Measurements from ENCODE around the gene SPPL3.
"Not testable (repeated sequence)": the region's sequence is repeated elsewhere in the genome, so short reads cannot be mapped to it uniquely, and the experiment has no call there.

The SPPL3 gene

DNA sequence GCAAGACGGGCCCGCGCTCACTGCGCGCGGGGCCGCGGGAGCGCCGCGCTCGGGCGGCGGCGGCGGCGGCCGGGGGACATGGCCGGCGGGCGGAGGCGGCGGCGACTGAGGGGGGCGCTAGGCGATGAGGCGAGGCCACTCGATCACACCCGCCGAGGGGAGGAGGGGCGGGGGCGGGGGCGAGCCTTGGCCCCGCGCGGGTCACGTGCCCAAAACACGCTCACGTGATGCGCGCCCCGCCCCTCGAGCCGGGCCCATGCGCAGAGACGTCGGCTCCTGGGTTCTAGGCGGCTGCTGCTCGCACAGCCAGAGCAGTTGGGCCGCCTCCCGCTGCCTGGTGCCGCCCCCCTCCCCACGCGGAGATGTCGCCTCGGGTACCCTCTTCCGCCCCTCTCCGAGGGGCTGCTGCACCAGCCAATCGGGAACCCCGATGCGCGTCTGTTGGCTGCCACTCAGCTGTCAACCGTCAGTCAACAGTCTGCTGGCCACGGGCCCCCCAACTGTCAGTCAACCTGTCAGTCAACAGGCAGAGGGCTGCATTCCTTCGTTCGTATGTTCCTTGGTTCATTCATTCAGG lies at the start of gene SPPL3:
SPPL3 (minus strand) TSS at position 162 of the 577 bp plus-strand sequence. CDS start 491 bp downstream, outside the sequence.
- no peak within 1 kb of the TSS for H3K27ac ChIP-seq (ENCODE audit: low read length)
- peak within 1 kb of the TSS; percentile 74 for H3K4me3 ChIP-seq (ENCODE audit: low read length)
- H3K27me3 ChIP-seq (ENCODE audit: control insufficient read depth, insufficient read depth, low read length), result no peaks in the 10 kb centered on the region
- peak within 1 kb of the TSS; percentile 63 for H3K9ac ChIP-seq (ENCODE audit: low read length)
- no peaks in the 10 kb centered on the region for H3K36me3 ChIP-seq (ENCODE audit: control insufficient read depth, low read depth, low read length)
- H3K4me1 ChIP-seq (ENCODE audit: control insufficient read depth, low read depth, low read length), result peaks cover 7% of the 10 kb centered on the region
- H3K9me3 ChIP-seq (ENCODE audit: control insufficient read depth, low read depth, low read length), result no peaks in the 10 kb centered on the region

DNA sequence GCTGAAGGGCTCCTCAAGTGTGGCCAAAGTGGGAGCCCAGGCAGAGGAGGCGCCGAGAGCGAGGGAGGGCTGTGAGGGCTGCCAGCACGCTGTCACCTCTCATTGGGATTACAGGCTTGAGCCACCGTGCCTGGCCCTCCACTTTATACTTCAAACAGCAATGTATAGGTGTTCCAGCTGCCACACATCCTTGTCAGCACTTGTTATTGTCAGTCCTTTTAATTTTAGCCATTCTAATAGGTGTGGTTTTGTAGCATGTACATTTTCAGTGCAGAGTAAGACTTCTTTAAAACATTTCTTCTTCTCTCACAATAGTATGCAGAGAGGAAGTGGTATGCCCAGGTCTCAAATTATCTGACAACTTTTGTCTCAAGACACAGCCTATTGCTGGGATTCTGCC lies 46.6 kb upstream of the SPPL3 start:
- H3K4me1 ChIP-seq (ENCODE audit: control insufficient read depth, low read depth, low read length), result no peaks in the 10 kb centered on the region
- H3K9ac ChIP-seq (ENCODE audit: low read length), result no peak overlapping the region
- no peak overlapping the region for H3K4me3 ChIP-seq (ENCODE audit: low read length)
- H3K36me3 ChIP-seq (ENCODE audit: control insufficient read depth, low read depth, low read length), result no peaks in the 10 kb centered on the region
- H3K27me3 ChIP-seq (ENCODE audit: control insufficient read depth, insufficient read depth, low read length), result no peaks in the 10 kb centered on the region
- no peak overlapping the region for H3K27ac ChIP-seq (ENCODE audit: low read length)
- no peaks in the 10 kb centered on the region for H3K9me3 ChIP-seq (ENCODE audit: control insufficient read depth, low read depth, low read length)

DNA sequence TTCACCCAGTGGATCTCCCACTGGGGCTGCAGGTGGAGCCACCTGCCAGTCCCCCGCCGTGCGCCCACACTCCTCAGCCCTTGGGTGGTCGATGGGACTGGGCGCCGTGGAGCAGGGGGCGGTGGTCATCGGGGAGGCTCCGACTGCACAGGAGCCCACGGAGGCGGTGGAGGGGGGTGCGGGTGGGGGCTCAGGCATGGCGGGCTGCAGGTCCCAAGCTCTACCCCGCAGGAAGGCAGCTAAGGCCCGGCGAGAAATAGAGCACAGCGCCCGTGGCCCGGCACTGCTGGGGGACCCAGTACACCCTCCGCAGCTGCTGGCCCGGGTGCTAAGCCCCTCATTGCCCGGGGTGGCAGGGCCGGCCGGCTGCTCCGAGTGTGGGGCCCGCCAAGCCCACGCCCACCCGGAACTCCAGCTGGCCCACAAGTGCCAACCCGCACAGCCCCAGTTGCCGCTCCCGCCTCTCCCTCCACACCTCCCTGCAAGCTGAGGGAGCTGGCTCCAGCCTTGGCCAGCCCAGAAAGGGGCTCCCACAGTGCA lies 46.2 kb upstream of the SPPL3 start:
- H3K27me3 ChIP-seq (ENCODE audit: control insufficient read depth, insufficient read depth, low read length); H3K9me3 ChIP-seq (ENCODE audit: control insufficient read depth, low read depth, low read length); H3K4me3 ChIP-seq (ENCODE audit: low read length); H3K36me3 ChIP-seq (ENCODE audit: control insufficient read depth, low read depth, low read length); H3K4me1 ChIP-seq (ENCODE audit: control insufficient read depth, low read depth, low read length); H3K9ac ChIP-seq (ENCODE audit: low read length); H3K27ac ChIP-seq (ENCODE audit: low read length): not testable (repeated sequence)

DNA sequence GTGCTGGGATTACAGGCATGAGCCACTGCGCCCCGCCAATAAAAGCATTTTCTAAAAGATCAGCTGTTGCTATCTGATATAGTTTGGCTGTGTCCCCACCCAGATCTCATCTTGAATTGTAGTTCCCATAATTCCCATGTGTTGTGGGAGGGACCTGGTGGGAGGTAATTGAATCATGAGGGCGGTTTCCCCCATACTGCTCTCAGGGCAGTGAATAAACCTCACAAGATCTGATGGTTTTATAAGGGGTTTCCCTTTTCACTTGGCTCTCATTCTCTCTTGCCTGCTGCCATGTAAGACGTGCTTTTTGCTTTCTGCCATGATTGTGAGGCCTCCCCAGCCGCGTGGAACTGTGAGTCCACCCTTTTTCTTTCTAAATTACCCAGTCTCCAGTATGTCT lies 41.4 kb upstream of the SPPL3 start:
- not testable (repeated sequence) for H3K27ac ChIP-seq (ENCODE audit: low read length); H3K27me3 ChIP-seq (ENCODE audit: control insufficient read depth, insufficient read depth, low read length); H3K4me1 ChIP-seq (ENCODE audit: control insufficient read depth, low read depth, low read length); H3K9me3 ChIP-seq (ENCODE audit: control insufficient read depth, low read depth, low read length); H3K9ac ChIP-seq (ENCODE audit: low read length); H3K4me3 ChIP-seq (ENCODE audit: low read length); H3K36me3 ChIP-seq (ENCODE audit: control insufficient read depth, low read depth, low read length)

GRCh38 chr12:120944645-120945217 lies 40.6 kb upstream of the SPPL3 start:
- Histone ChIP-seq H3K27me3 (ENCODE audit: control insufficient read depth, insufficient read depth, low read length) (no peaks in the 10 kb centered on the region), H3K4me3 (ENCODE audit: low read length) (no peak overlapping the region), H3K27ac (ENCODE audit: low read length) (no peak overlapping the region), H3K36me3 (ENCODE audit: control insufficient read depth, low read depth, low read length) (no peaks in the 10 kb centered on the region), H3K4me1 (ENCODE audit: control insufficient read depth, low read depth, low read length) (no peaks in the 10 kb centered on the region), H3K9me3 (ENCODE audit: control insufficient read depth, low read depth, low read length) (no peaks in the 10 kb centered on the region), H3K9ac (ENCODE audit: low read length) (no peak overlapping the region)

DNA sequence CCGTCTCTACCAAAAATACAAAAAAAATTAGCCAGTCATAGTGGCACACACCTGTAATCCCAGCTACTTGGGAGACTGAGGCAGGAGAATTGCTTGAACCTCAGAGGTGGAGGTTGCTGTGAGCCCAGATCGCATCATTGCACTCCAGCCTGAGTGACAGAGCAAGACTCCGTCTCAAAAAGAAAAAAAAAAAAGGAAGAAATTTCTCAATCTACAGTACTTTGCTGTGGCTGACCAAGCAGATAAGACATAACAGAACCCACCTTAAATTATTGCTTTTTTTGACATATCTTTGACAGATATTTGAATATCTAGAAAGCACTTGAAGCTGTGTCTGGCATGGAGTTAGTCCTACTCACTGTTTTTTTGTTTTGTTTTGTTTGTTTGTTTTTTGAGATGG lies 39.3 kb upstream of the SPPL3 start:
- Histone ChIP-seq H3K4me1 (ENCODE audit: control insufficient read depth, low read depth, low read length) (no peaks in the 10 kb centered on the region), H3K9me3 (ENCODE audit: control insufficient read depth, low read depth, low read length) (no peaks in the 10 kb centered on the region), H3K27me3 (ENCODE audit: control insufficient read depth, insufficient read depth, low read length) (no peaks in the 10 kb centered on the region), H3K27ac (ENCODE audit: low read length) (no peak overlapping the region), H3K9ac (ENCODE audit: low read length) (no peak overlapping the region), H3K36me3 (ENCODE audit: control insufficient read depth, low read depth, low read length) (no peaks in the 10 kb centered on the region), H3K4me3 (ENCODE audit: low read length) (no peak overlapping the region)

GRCh38 chr12:120941846-120942405 lies 37.8 kb upstream of the SPPL3 start:
- Histone ChIP-seq H3K4me1 (ENCODE audit: control insufficient read depth, low read depth, low read length) (no peaks in the 10 kb centered on the region), H3K9ac (ENCODE audit: low read length) (no peak overlapping the region), H3K4me3 (ENCODE audit: low read length) (no peak overlapping the region), H3K36me3 (ENCODE audit: control insufficient read depth, low read depth, low read length) (no peaks in the 10 kb centered on the region), H3K27ac (ENCODE audit: low read length) (no peak overlapping the region), H3K27me3 (ENCODE audit: control insufficient read depth, insufficient read depth, low read length) (no peaks in the 10 kb centered on the region), H3K9me3 (ENCODE audit: control insufficient read depth, low read depth, low read length) (no peaks in the 10 kb centered on the region)

DNA sequence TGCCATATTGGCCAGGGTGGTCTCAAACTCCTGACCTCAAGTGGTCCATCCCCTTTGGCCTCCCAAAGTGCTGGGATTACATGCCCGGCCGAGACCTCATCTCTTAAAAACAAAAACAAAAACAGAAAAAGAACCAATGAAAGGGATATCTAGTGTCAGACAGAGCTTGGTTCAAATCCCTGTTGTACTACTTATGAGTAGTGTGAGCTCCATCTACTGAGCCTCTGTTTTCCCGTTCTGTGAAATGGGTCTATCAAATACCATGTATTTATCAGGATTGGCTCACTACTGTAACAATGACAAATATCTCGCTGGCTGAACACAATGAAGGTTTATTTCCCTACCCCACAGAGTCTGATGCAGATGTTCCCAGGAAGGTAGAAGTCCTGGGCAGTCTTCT lies 37.3 kb upstream of the SPPL3 start:
- Histone ChIP-seq H3K27me3 (ENCODE audit: control insufficient read depth, insufficient read depth, low read length) (no peaks in the 10 kb centered on the region), H3K4me1 (ENCODE audit: control insufficient read depth, low read depth, low read length) (no peaks in the 10 kb centered on the region), H3K36me3 (ENCODE audit: control insufficient read depth, low read depth, low read length) (no peaks in the 10 kb centered on the region), H3K27ac (ENCODE audit: low read length) (no peak overlapping the region), H3K4me3 (ENCODE audit: low read length) (no peak overlapping the region), H3K9me3 (ENCODE audit: control insufficient read depth, low read depth, low read length) (no peaks in the 10 kb centered on the region), H3K9ac (ENCODE audit: low read length) (no peak overlapping the region)

GRCh38 chr12:120940799-120941198 lies 36.6 kb upstream of the SPPL3 start:
- Histone ChIP-seq H3K36me3 (ENCODE audit: control insufficient read depth, low read depth, low read length) (no peaks in the 10 kb centered on the region), H3K4me1 (ENCODE audit: control insufficient read depth, low read depth, low read length) (no peaks in the 10 kb centered on the region), H3K9me3 (ENCODE audit: control insufficient read depth, low read depth, low read length) (no peaks in the 10 kb centered on the region), H3K4me3 (ENCODE audit: low read length) (no peak overlapping the region), H3K9ac (ENCODE audit: low read length) (no peak overlapping the region), H3K27me3 (ENCODE audit: control insufficient read depth, insufficient read depth, low read length) (no peaks in the 10 kb centered on the region), H3K27ac (ENCODE audit: low read length) (no peak overlapping the region)

DNA sequence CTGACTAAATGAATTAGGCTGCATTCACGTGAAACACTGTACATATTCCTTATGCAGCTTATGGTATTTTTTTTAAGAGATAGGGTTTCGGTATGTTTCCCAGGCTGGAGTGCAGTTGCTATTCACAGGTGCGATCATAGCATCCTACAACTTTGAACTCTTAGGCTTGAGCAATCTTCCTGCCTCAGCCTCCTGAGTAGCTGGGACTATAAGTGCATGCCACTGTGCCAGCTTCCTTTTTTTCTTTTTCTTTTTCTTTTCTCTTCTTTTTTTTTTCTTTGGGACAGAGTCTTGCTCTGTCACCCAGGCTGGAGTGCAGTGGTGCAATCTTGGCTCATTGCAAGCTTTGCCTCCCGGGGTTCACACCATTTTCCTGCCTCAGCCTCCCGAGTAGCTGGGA lies 35.8 kb upstream of the SPPL3 start:
- Histone ChIP-seq H3K9ac (ENCODE audit: low read length) (no peak overlapping the region), H3K27ac (ENCODE audit: low read length) (no peak overlapping the region), H3K4me3 (ENCODE audit: low read length) (no peak overlapping the region), H3K36me3 (ENCODE audit: control insufficient read depth, low read depth, low read length) (no peaks in the 10 kb centered on the region), H3K27me3 (ENCODE audit: control insufficient read depth, insufficient read depth, low read length) (no peaks in the 10 kb centered on the region), H3K9me3 (ENCODE audit: control insufficient read depth, low read depth, low read length) (no peaks in the 10 kb centered on the region), H3K4me1 (ENCODE audit: control insufficient read depth, low read depth, low read length) (no peaks in the 10 kb centered on the region)

DNA sequence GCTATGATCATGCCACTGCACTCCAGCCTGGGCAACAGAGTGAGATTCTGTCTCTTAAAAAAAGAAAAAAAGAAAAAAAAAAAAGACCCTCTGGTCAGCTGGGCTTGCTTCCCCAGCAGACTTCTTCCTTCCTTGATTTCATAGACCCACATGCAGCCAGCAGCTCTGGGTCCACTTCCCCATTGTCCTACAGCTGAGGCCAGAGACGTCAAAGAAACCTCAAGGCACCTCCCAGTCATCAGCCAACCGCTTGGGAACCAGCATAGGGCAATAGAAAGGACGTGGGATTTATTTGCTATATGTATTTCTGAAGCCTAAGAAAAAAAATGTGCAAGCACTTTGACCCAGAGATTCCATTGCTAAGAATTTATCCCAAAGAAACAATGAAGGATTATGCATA lies 35.4 kb upstream of the SPPL3 start:
- H3K27ac ChIP-seq (ENCODE audit: low read length), result no peak overlapping the region

DNA sequence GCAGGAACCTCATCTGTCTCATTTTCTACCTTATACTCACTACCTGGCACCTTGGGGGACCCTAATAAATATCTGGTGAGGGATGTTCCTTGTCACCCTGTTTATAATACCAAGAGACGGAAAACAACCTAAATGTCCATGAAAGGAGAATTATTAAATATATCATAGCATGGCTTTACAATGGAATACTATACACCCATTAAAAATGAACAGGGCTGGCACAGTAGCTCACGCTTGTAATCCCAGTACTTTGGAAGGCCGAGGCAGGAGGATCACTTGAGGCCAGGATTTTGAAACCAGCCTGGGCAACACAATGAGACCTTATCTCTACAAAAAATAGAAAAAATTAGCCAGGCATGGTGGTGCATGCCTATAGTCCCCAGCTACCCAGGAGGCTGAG lies 34.3 kb upstream of the SPPL3 start:
- no peaks in the 10 kb centered on the region for H3K4me1 ChIP-seq (ENCODE audit: control insufficient read depth, low read depth, low read length)

More for the DNA sequence above, 35.4 kb upstream of the SPPL3 start:
- no peaks in the 10 kb centered on the region for H3K36me3 ChIP-seq (ENCODE audit: control insufficient read depth, low read depth, low read length)
- H3K4me3 ChIP-seq (ENCODE audit: low read length), result no peak overlapping the region
- H3K9me3 ChIP-seq (ENCODE audit: control insufficient read depth, low read depth, low read length), result no peaks in the 10 kb centered on the region
- H3K27me3 ChIP-seq (ENCODE audit: control insufficient read depth, insufficient read depth, low read length), result no peaks in the 10 kb centered on the region
- H3K4me1 ChIP-seq (ENCODE audit: control insufficient read depth, low read depth, low read length), result no peaks in the 10 kb centered on the region
- H3K9ac ChIP-seq (ENCODE audit: low read length), result no peak overlapping the region

More for the DNA sequence above, 34.3 kb upstream of the SPPL3 start:
- no peak overlapping the region for H3K4me3 ChIP-seq (ENCODE audit: low read length)
- no peaks in the 10 kb centered on the region for H3K27me3 ChIP-seq (ENCODE audit: control insufficient read depth, insufficient read depth, low read length)
- H3K36me3 ChIP-seq (ENCODE audit: control insufficient read depth, low read depth, low read length), result no peaks in the 10 kb centered on the region
- no peaks in the 10 kb centered on the region for H3K9me3 ChIP-seq (ENCODE audit: control insufficient read depth, low read depth, low read length)
- H3K27ac ChIP-seq (ENCODE audit: low read length), result no peak overlapping the region
- H3K9ac ChIP-seq (ENCODE audit: low read length), result no peak overlapping the region
